Mesenchymal stem cell (in vitro differentiated cells and primary cell): ENCODE measurements around the gene NAA15.
"Not testable (repeated sequence)": the region's sequence is repeated elsewhere in the genome, so short reads cannot be mapped to it uniquely, and the experiment has no call there.

Experiments used
- DNase-seq: peaks from one replicate; pipeline ENCODE4 v3.0.0-alpha.2; 2013
- H2AFZ ChIP-seq: one replicate; pipeline ENCODE4 v1.6.1; 2013; ENCODE audit warnings: low read depth, mild to moderate bottlenecking, control low read depth, inconsistent platforms, low read length, moderate library complexity
- H2AK5ac ChIP-seq: 2 replicates; pipeline ENCODE4 v1.6.1; 2013; ENCODE audit warnings: low read length, moderate library complexity, mild to moderate bottlenecking, inconsistent platforms; ENCODE audit not compliant: severe bottlenecking
- H2BK120ac ChIP-seq: one replicate; pipeline ENCODE4 v1.6.1; 2013; ENCODE audit warnings: low read depth, mild to moderate bottlenecking, inconsistent platforms, low read length, moderate library complexity
- H2BK12ac ChIP-seq, 2 experiments: one replicate each; pipeline ENCODE4 v1.6.1; 2013; ENCODE audit warnings: inconsistent platforms in 2 of 2, low read length in 2 of 2, mild to moderate bottlenecking in 2 of 2, moderate library complexity in 2 of 2, control low read depth in 1 of 2
- H2BK15ac ChIP-seq: one replicate; pipeline ENCODE4 v1.6.1; 2013; ENCODE audit warnings: mild to moderate bottlenecking, low read depth, inconsistent platforms; ENCODE audit not compliant: poor library complexity, severe bottlenecking
- H2BK5ac ChIP-seq: 2 replicates; pipeline ENCODE4 v1.6.1; 2013; ENCODE audit warnings: low read depth, mild to moderate bottlenecking, low read length, control low read depth, inconsistent platforms; ENCODE audit not compliant: poor library complexity, severe bottlenecking
- H3K14ac ChIP-seq, 2 experiments: one replicate each; pipeline ENCODE4 v1.6.1; 2013; ENCODE audit warnings: inconsistent platforms in 2 of 2, low read length in 2 of 2, control low read depth in 1 of 2, mild to moderate bottlenecking in 1 of 2, moderate library complexity in 1 of 2
- H3K18ac ChIP-seq, 2 experiments: one replicate each; pipeline ENCODE4 v1.6.1; 2013; ENCODE audit warnings: inconsistent platforms in 2 of 2, low read length in 2 of 2, control low read depth in 1 of 2, low read depth in 1 of 2, mild to moderate bottlenecking in 1 of 2
- H3K23ac ChIP-seq, 2 experiments: one replicate each; pipeline ENCODE4 v1.6.1; 2013; ENCODE audit warnings: inconsistent platforms in 2 of 2, low read length in 2 of 2, mild to moderate bottlenecking in 2 of 2, moderate library complexity in 2 of 2, control low read depth in 1 of 2
- H3K27ac ChIP-seq: 2 replicates; pipeline ENCODE4 v1.5.1; 2013; ENCODE audit warnings: mild to moderate bottlenecking, moderate library complexity, low read length, control low read depth, inconsistent platforms; ENCODE audit not compliant: poor library complexity, severe bottlenecking
- H3K27me3 ChIP-seq, 2 experiments: 2 replicates each; pipeline versions ENCODE4 v1.6.1 to v1.7.0; 2013; ENCODE audit warnings: low read length in 2 of 2, mild to moderate bottlenecking in 2 of 2, moderate library complexity in 2 of 2, control low read depth in 1 of 2, inconsistent platforms in 1 of 2; ENCODE audit not compliant: control insufficient read depth in 1 of 2, insufficient read depth in 1 of 2
- H3K36me3 ChIP-seq, 2 experiments: 2 replicates each; pipeline versions ENCODE4 v1.6.1 to v1.7.0; 2013; ENCODE audit warnings: low read length in 2 of 2, control low read depth in 1 of 2, inconsistent platforms in 1 of 2, low read depth in 1 of 2, mild to moderate bottlenecking in 1 of 2; ENCODE audit not compliant: insufficient read depth in 2 of 2, control insufficient read depth in 1 of 2
- H3K4ac ChIP-seq, 2 experiments: one replicate each; pipeline ENCODE4 v1.6.1; 2013; ENCODE audit warnings: inconsistent platforms in 2 of 2, low read length in 2 of 2, mild to moderate bottlenecking in 2 of 2, moderate library complexity in 2 of 2, control low read depth in 1 of 2, low read depth in 1 of 2
- H3K4me1 ChIP-seq: 2 replicates; pipeline ENCODE4 v1.6.1; 2013; ENCODE audit warnings: low read depth, low read length, control low read depth; ENCODE audit not compliant: control insufficient read depth, insufficient read depth
- H3K4me2 ChIP-seq: 2 replicates; pipeline ENCODE4 v1.6.1; 2013; ENCODE audit warnings: low read length, mild to moderate bottlenecking, inconsistent platforms; ENCODE audit not compliant: poor library complexity, severe bottlenecking
- H3K4me3 ChIP-seq, 2 experiments: 2 replicates each; pipeline versions ENCODE4 v1.5.1 to v1.7.0; 2013; ENCODE audit warnings: low read length in 2 of 2, mild to moderate bottlenecking in 2 of 2, control low read depth in 1 of 2, low read depth in 1 of 2; ENCODE audit not compliant: insufficient read depth in 1 of 2
- H3K79me1 ChIP-seq: replicated peaks from 2 replicates; pipeline ENCODE4 v1.6.1; 2013; ENCODE audit warnings: mild to moderate bottlenecking, control low read depth, low read length, inconsistent platforms; ENCODE audit not compliant: poor library complexity, severe bottlenecking
- H3K9ac ChIP-seq: 2 replicates; pipeline ENCODE4 v1.7.0; 2013; ENCODE audit warnings: mild to moderate bottlenecking, low read length, moderate library complexity
- H3K9me3 ChIP-seq: 2 replicates; pipeline ENCODE4 v1.7.0; 2013; ENCODE audit warnings: mild to moderate bottlenecking, low read length; ENCODE audit not compliant: control insufficient read depth
- H4K8ac ChIP-seq: one replicate; pipeline ENCODE4 v1.6.1; 2013; ENCODE audit warnings: inconsistent platforms, mild to moderate bottlenecking, low read length, moderate library complexity
- H4K91ac ChIP-seq: one replicate; pipeline ENCODE4 v1.6.1; 2013; ENCODE audit warnings: mild to moderate bottlenecking, low read length, inconsistent platforms
- WGBS: methylation state at CpG from one replicate; pipeline ENCODE4 v1.1.7; 2013; ENCODE audit warnings: mixed read lengths; 5-methylcytosine and 5-hydroxymethylcytosine counted together

The NAA15 gene

GRCh38 chr4:139402436-139402835 is 101.1 kb downstream of the NAA15 start:
- Histone ChIP-seq H2BK5ac (no peak overlapping the region), H4K91ac (no peak overlapping the region), H3K36me3 (peaks cover 3 to 45% of the 10 kb centered on the region in 2 experiments), H3K4ac (no peak overlapping the region), H2AFZ (no peak overlapping the region), H3K4me3 (no peak overlapping the region), H2BK12ac (no peak overlapping the region), H3K9me3 (no peaks in the 10 kb centered on the region), H3K23ac (no peak overlapping the region), H3K14ac (no peak overlapping the region), H3K4me1 (no peaks in the 10 kb centered on the region), H2BK15ac (no peak overlapping the region), H4K8ac (no peak overlapping the region), H3K27me3 (no peaks in the 10 kb centered on the region), H2AK5ac (no peak overlapping the region), H3K27ac (no peak overlapping the region), H2BK120ac (no peak overlapping the region), H3K4me2 (no peak overlapping the region), H3K18ac (no peak overlapping the region), H3K9ac (no peak overlapping the region), H3K79me1 (no peaks in the 10 kb centered on the region)
- 99% methylated on average over 4 of the region's 5 CpGs for WGBS
- DNase-seq = no peak

- H3K9ac ChIP-seq = no peak overlapping the region
- H3K79me1 ChIP-seq = no peaks in the 10 kb centered on the region
- H2BK15ac ChIP-seq = no peak overlapping the region
- H3K27ac ChIP-seq = no peak overlapping the region
- H4K91ac ChIP-seq = no peak overlapping the region
- no peak overlapping the region for H3K4ac ChIP-seq
- DNase-seq = no peak
- no peak overlapping the region for H2BK120ac ChIP-seq
- no peak overlapping the region for H2AK5ac ChIP-seq
- no peaks in the 10 kb centered on the region for H3K4me1 ChIP-seq
- H3K4me3 ChIP-seq = no peak overlapping the region
- no peak overlapping the region for H3K14ac ChIP-seq
- H3K18ac ChIP-seq = no peak overlapping the region
- no peak overlapping the region for H3K4me2 ChIP-seq
- no peak overlapping the region for H4K8ac ChIP-seq
- H2BK12ac ChIP-seq = no peak overlapping the region
- peak overlapping the region in 1 of 2 experiments; percentile 29 for H3K23ac ChIP-seq
- no peaks in the 10 kb centered on the region for H3K9me3 ChIP-seq
- H3K36me3 ChIP-seq = peaks cover 2 to 36% of the 10 kb centered on the region in 2 experiments
- H2AFZ ChIP-seq = no peak overlapping the region
- no peaks in the 10 kb centered on the region for H3K27me3 ChIP-seq
- WGBS = 95% methylated on average over 1 of the region's 3 CpGs
- H2BK5ac ChIP-seq = no peak overlapping the region
Observed at GRCh38 chr4:139403462-139403861, 102.2 kb downstream of the NAA15 start.

GRCh38 chr4:139410312-139410711 is 109.0 kb downstream of the NAA15 start:
- no peak overlapping the region for H3K9ac ChIP-seq
- no peak overlapping the region for H2BK120ac ChIP-seq
- no peak overlapping the region for H2BK12ac ChIP-seq
- H3K23ac ChIP-seq = no peak overlapping the region
- no peak overlapping the region for H4K8ac ChIP-seq
- no peak overlapping the region for H2BK15ac ChIP-seq
- no peak overlapping the region for H2AK5ac ChIP-seq
- H3K9me3 ChIP-seq = peaks cover 4% of the 10 kb centered on the region
- H3K4me1 ChIP-seq = no peaks in the 10 kb centered on the region
- no peak overlapping the region for H2BK5ac ChIP-seq
- no peak overlapping the region for H4K91ac ChIP-seq
- H3K27me3 ChIP-seq = no peaks in the 10 kb centered on the region
- no peak overlapping the region for H3K4ac ChIP-seq
- H3K4me3 ChIP-seq = no peak overlapping the region
- no peak overlapping the region for H3K14ac ChIP-seq
- DNase-seq = no peak
- no peak overlapping the region for H3K18ac ChIP-seq
- no peak overlapping the region for H3K27ac ChIP-seq
- no peaks in the 10 kb centered on the region for H3K79me1 ChIP-seq
- peaks cover 0 to 29% of the 10 kb centered on the region in 2 experiments for H3K36me3 ChIP-seq
- no peak overlapping the region for H2AFZ ChIP-seq
- no peak overlapping the region for H3K4me2 ChIP-seq

DNA sequence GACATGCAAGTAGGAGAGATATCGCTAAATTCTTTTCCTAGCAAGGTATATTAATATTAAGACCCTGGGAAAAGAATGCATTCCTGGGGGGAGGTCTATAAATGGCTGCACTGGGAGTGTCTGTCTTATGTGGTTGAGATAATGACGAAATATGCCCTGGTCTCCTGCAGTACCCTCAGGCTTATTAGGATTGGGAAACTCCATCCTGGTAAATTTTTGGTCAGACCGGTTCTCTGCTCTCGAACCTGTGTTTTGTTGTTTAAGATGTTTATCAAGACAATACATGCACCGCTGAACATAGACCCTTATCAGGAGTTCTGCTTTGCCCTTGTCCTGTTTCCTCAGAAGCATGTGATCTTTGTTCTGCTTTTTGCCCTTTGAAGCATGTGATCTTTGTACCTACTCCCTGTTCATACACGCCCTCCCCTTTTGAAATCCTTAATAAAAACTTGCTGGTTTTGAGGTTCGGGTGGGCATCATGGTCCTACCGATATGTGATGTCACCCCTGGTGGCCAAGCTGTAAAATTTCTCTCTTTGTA is 113.4 kb downstream of the NAA15 start:
- H2AK5ac ChIP-seq, H2BK5ac ChIP-seq: not testable (repeated sequence)
- WGBS = 97% methylated on average over 7 of the region's 8 CpGs

More for the DNA sequence above, 113.4 kb downstream of the NAA15 start:
- H2AFZ ChIP-seq, H3K79me1 ChIP-seq, H3K4me3 ChIP-seq, DNase-seq, H2BK15ac ChIP-seq, H3K18ac ChIP-seq, H4K8ac ChIP-seq, H3K23ac ChIP-seq, H3K14ac ChIP-seq, H3K9ac ChIP-seq, H2BK12ac ChIP-seq, H3K27me3 ChIP-seq, H2BK120ac ChIP-seq, H3K4ac ChIP-seq, H3K4me2 ChIP-seq, H3K9me3 ChIP-seq, H3K27ac ChIP-seq, H3K4me1 ChIP-seq, H4K91ac ChIP-seq: not testable (repeated sequence)
- H3K36me3 ChIP-seq = peaks cover 2 to 15% of the 10 kb centered on the region in 2 experiments
